H1 (cell line): ENCODE data around the gene WDR41. TPM values are rescaled to one million over a fixed set of nuclear protein-coding genes. Genes with fewer than 3 reads are reported as not detected.

ENCODE experiments used
- CTCF ChIA-PET: fragments of 300-600 bp; sonication (Branson Sonifier 250); formaldehyde crosslinking; loops from one replicate; lab custom pipeline; 2021; ENCODE audit not compliant: partially characterized antibody; lab: Charles Lee
- POLR2A ChIA-PET: fragments of 300-600 bp; sonication (Branson Sonifier 250); formaldehyde crosslinking; loops from one replicate; lab custom pipeline; 2021; ENCODE audit warnings: inconsistent platforms; ENCODE audit not compliant: partially characterized antibody; lab: Charles Lee
- DNase-seq, 2 experiments: peaks; one replicate each; pipeline versions ENCODE4 v3.0.0 to v3.0.0-alpha.2; 2010 to 2022; ENCODE audit warnings: low spot score in 2 of 2, low read depth in 1 of 2, mixed read lengths in 1 of 2
- FAIRE-seq: peaks from 2 replicates; lab custom pipeline; 2011; peaks lifted over from hg19 to GRCh38; lab: Jason Lieb, UNC
- H2AFZ ChIP-seq: 2 replicates; pipeline ENCODE4 v1.8.1; 2012; ENCODE audit warnings: low read length, inconsistent platforms
- H2AK5ac ChIP-seq: 2 replicates; pipeline ENCODE4 v1.6.1; 2013; ENCODE audit warnings: low read depth, low read length
- H2BK120ac ChIP-seq: replicated peaks from 2 replicates; pipeline ENCODE3; 2013; ENCODE audit warnings: low read depth, low read length, inconsistent platforms
- H2BK12ac ChIP-seq: 2 replicates; pipeline ENCODE4 v1.6.1; 2013; ENCODE audit warnings: low read depth, low read length
- H2BK15ac ChIP-seq: 2 replicates; pipeline ENCODE4 v1.6.1; 2013; ENCODE audit warnings: low read length
- H2BK20ac ChIP-seq: 2 replicates; pipeline ENCODE4 v1.6.1; 2013; ENCODE audit warnings: low read length
- H2BK5ac ChIP-seq: 2 replicates; pipeline ENCODE4 v1.6.1; 2013; ENCODE audit warnings: low read depth, low read length
- H3K14ac ChIP-seq: 2 replicates; pipeline ENCODE4 v1.6.1; 2013; ENCODE audit warnings: inconsistent platforms; ENCODE audit not compliant: insufficient read length
- H3K18ac ChIP-seq: 2 replicates; pipeline ENCODE4 v1.6.1; 2013; ENCODE audit warnings: low read length; ENCODE audit errors: extremely low read depth
- H3K23ac ChIP-seq: 2 replicates; pipeline ENCODE4 v1.6.1; 2013; ENCODE audit warnings: inconsistent platforms; ENCODE audit not compliant: insufficient read length
- H3K23me2 ChIP-seq: 2 replicates; pipeline ENCODE4 v1.6.1; 2013; ENCODE audit warnings: low read depth, low read length
- H3K27ac ChIP-seq: 2 replicates; pipeline ENCODE4 v1.6.1; 2011; ENCODE audit warnings: low read depth, low read length, inconsistent platforms
- H3K27me3 ChIP-seq, 4 experiments: replicated peaks in 1 of 4; 1 replicate in 1 of 4; 2 replicates in 3 of 4; pipeline versions ENCODE4 v1.6.1 to v1.8.1; 2011 to 2013; ENCODE audit warnings: low read length in 3 of 4, mild to moderate bottlenecking in 3 of 4, inconsistent platforms in 2 of 4, mixed read lengths in 2 of 4, moderate library complexity in 1 of 4; ENCODE audit not compliant: control insufficient read depth in 3 of 4, insufficient read depth in 3 of 4; ENCODE audit errors: extremely low read depth in 1 of 4
- H3K36me3 ChIP-seq, 4 experiments: 2 replicates each; pipeline versions ENCODE4 v1.6.1 to v1.8.1; 2011 to 2013; ENCODE audit warnings: mild to moderate bottlenecking in 4 of 4, low read length in 3 of 4, moderate library complexity in 2 of 4, control low read depth in 1 of 4, inconsistent platforms in 1 of 4; ENCODE audit not compliant: insufficient read depth in 4 of 4, control insufficient read depth in 2 of 4
- H3K4ac ChIP-seq: replicated peaks from 2 replicates; pipeline ENCODE3; 2013; ENCODE audit warnings: low read length, low read depth, mixed read lengths, inconsistent platforms; ENCODE audit not compliant: insufficient read length
- H3K4me1 ChIP-seq, 4 experiments: replicated peaks in 1 of 4; 1 replicate in 1 of 4; 2 replicates in 3 of 4; pipeline versions ENCODE4 v1.6.1 to v1.8.1; 2011 to 2013; ENCODE audit warnings: low read length in 3 of 4, inconsistent platforms in 2 of 4, mixed read lengths in 1 of 4; ENCODE audit not compliant: insufficient read depth in 4 of 4, control insufficient read depth in 3 of 4
- H3K4me2 ChIP-seq, 2 experiments: 2 replicates each; pipeline versions ENCODE4 v1.6.1 to v1.8.1; 2011 to 2013; ENCODE audit warnings: low read depth in 2 of 2, low read length in 2 of 2, control low read depth in 1 of 2, inconsistent platforms in 1 of 2, mild to moderate bottlenecking in 1 of 2; ENCODE audit not compliant: insufficient read depth in 1 of 2
- H3K4me3 ChIP-seq, 4 experiments: fragments of 200-600, 300-600 bp in 1 of 4; sonication (generic), shearing (Covaris generic), sonication (Bioruptor Twin) in 1 of 4; 2 replicates each; pipeline versions ENCODE4 v1.5.1 to v1.8.1; 2011 to 2016; ENCODE audit warnings: low read length in 4 of 4, low read depth in 3 of 4, control low read depth in 2 of 4, inconsistent platforms in 2 of 4, mild to moderate bottlenecking in 2 of 4, mixed read lengths in 1 of 4, moderate library complexity in 1 of 4; ENCODE audit not compliant: insufficient read depth in 2 of 4; ENCODE audit errors: extremely low read depth in 1 of 4
- H3K56ac ChIP-seq: replicated peaks from 2 replicates; pipeline ENCODE3; 2013; ENCODE audit warnings: low read depth, mild to moderate bottlenecking, mixed read lengths, low read length, inconsistent platforms; ENCODE audit not compliant: insufficient read length
- H3K79me1 ChIP-seq: 2 replicates; pipeline ENCODE4 v1.6.1; 2013; ENCODE audit warnings: low read depth, low read length, control low read depth
- H3K79me2 ChIP-seq, 2 experiments: 2 replicates each; pipeline versions ENCODE4 v1.6.1 to v1.8.1; 2012 to 2013; ENCODE audit warnings: low read length in 2 of 2, mild to moderate bottlenecking in 2 of 2, inconsistent platforms in 1 of 2; ENCODE audit not compliant: insufficient read depth in 2 of 2, control insufficient read depth in 1 of 2
- H3K9ac ChIP-seq, 4 experiments: replicated peaks in 1 of 4; 1 replicate in 1 of 4; 2 replicates in 3 of 4; pipeline versions ENCODE4 v1.6.1 to v1.8.1; 2011 to 2013; ENCODE audit warnings: low read depth in 3 of 4, low read length in 3 of 4, control low read depth in 2 of 4, mild to moderate bottlenecking in 2 of 4, moderate library complexity in 2 of 4, inconsistent platforms in 1 of 4; ENCODE audit errors: extremely low read depth in 1 of 4
- H3K9me3 ChIP-seq, 2 experiments: 2 replicates each; pipeline versions ENCODE4 v1.6.1 to v1.8.1; 2012 to 2013; ENCODE audit warnings: mild to moderate bottlenecking in 2 of 2, moderate library complexity in 2 of 2, control low read depth in 1 of 2, inconsistent platforms in 1 of 2, low read depth in 1 of 2, low read length in 1 of 2, mixed read lengths in 1 of 2; ENCODE audit not compliant: insufficient read depth in 2 of 2
- H4K20me1 ChIP-seq, 2 experiments: replicated peaks in 1 of 2; 2 replicates each; pipeline versions ENCODE3 to v1.8.1; 2011 to 2013; ENCODE audit warnings: inconsistent platforms in 2 of 2, low read length in 2 of 2, mild to moderate bottlenecking in 1 of 2; ENCODE audit not compliant: insufficient read depth in 2 of 2, control insufficient read depth in 1 of 2
- H4K5ac ChIP-seq: 2 replicates; pipeline ENCODE4 v1.6.1; 2013; ENCODE audit warnings: low read length, low read depth, mixed read lengths, inconsistent platforms; ENCODE audit not compliant: insufficient read length
- H4K8ac ChIP-seq: 2 replicates; pipeline ENCODE4 v1.8.0; 2013; ENCODE audit warnings: mild to moderate bottlenecking, moderate library complexity, low read length, inconsistent platforms; ENCODE audit not compliant: insufficient read depth; ENCODE audit errors: extremely low read depth
- H4K91ac ChIP-seq: replicated peaks from 2 replicates; pipeline ENCODE3; 2013; ENCODE audit warnings: low read length, mixed read lengths, inconsistent platforms; ENCODE audit not compliant: insufficient read length
- CBX5 ChIP-seq: fragments of 300-800, 300-1000 bp; sonication (generic); IDR thresholded peaks from 2 replicates; pipeline ENCODE4 v1.7.1; 2016; ENCODE audit warnings: antibody characterized with exemption, low read length, low read depth
- GABPA ChIP-seq: IDR thresholded peaks from 2 replicates; pipeline ENCODE4 v1.6.1; 2011; ENCODE audit warnings: mild to moderate bottlenecking, low read length, moderate library complexity, borderline replicate concordance; ENCODE audit not compliant: insufficient read depth
- POU5F1 ChIP-seq: IDR thresholded peaks from 2 replicates; pipeline ENCODE4 v1.6.1; 2011; ENCODE audit warnings: low read depth, mild to moderate bottlenecking, low read length, moderate library complexity
- RAD21 ChIP-seq, 2 experiments: IDR thresholded peaks in 1 of 2; conservative IDR thresholded peaks in 1 of 2; 2 replicates each; pipeline ENCODE4 v1.6.1; 2011; ENCODE audit warnings: low read depth in 2 of 2, low read length in 2 of 2, improper control_type of control experiment in 1 of 2, inconsistent platforms in 1 of 2, mild to moderate bottlenecking in 1 of 2, moderate library complexity in 1 of 2
- RFX5 ChIP-seq: IDR thresholded peaks from 2 replicates; pipeline ENCODE4 v1.6.1; 2011; ENCODE audit warnings: low read depth, low read length, improper control_type of control experiment, borderline replicate concordance
- SIX5 ChIP-seq: IDR thresholded peaks from 2 replicates; pipeline ENCODE4 v1.6.1; 2011; ENCODE audit warnings: mild to moderate bottlenecking, low read depth, low read length
- TCF12 ChIP-seq: IDR thresholded peaks from 2 replicates; pipeline ENCODE4 v1.6.1; 2011; ENCODE audit warnings: low read depth, mild to moderate bottlenecking, low read length
- ZNF274 ChIP-seq: IDR thresholded peaks from 2 replicates; pipeline ENCODE4 v1.7.0; 2012; ENCODE audit warnings: low read length, borderline replicate concordance; ENCODE audit errors: extremely low read depth
- WGBS, 2 experiments: shearing (Covaris generic) in 1 of 2; methylation state at CpG; one replicate each; pipeline versions ENCODE4 v1.1.6 to v1.1.7; 2013 to 2015; ENCODE audit warnings: low lambda C conversion rate in 2 of 2, mixed read lengths in 2 of 2, inconsistent platforms in 1 of 2, low coverage in 1 of 2, missing lambda C conversion rate in 1 of 2; ENCODE audit not compliant: insufficient replicate concordance in 2 of 2, insufficient coverage in 1 of 2, insufficient read length in 1 of 2; ENCODE audit errors: extremely low coverage in 1 of 2, missing lambda C conversion rate in 1 of 2; 5-methylcytosine and 5-hydroxymethylcytosine counted together
- polyA plus RNA-seq, 7 experiments: library from polyadenylated mRNA; depleted of rRNA in 3 of 7; stranded (reverse) in 5 of 7; unstranded in 2 of 7; fragments of >200 nt in 5 of 7; fragments of 200-250 nt in 2 of 7; gene quantifications; 1 replicate in 5 of 7; 2 replicates in 1 of 7; 4 replicates in 1 of 7; pipeline versions ENCODE4 v1.2.1 to v1.2.3, GENCODE V29; 2011 to 2013; ENCODE audit warnings: missing spikeins in 2 of 7, mixed read lengths in 2 of 7
- total RNA-seq: library from RNA; stranded (reverse); fragmentation: NEBNext Ultra II Directional; extraction: Animal tissue kit (Norgen Biotek cat#: 25700); gene quantifications from 2 replicates; pipeline ENCODE4 v1.2.1, GENCODE V29; 2021

WDR41 gene
- total and polyA plus RNA-seq, 2 of the 8 experiments (the other 6 are each of a cell fraction or from before 2014, with no cell fraction given): 16.4 to 44.9 TPM

- Histone ChIP-seq H2BK20ac (no peak overlapping the region), H2AK5ac (no peak overlapping the region), H3K9me3 (no peaks in the 10 kb centered on the region), H2BK5ac (no peak overlapping the region), H3K36me3 (no peaks in the 10 kb centered on the region), H2AFZ (no peak overlapping the region), H3K27me3 (no peaks in the 10 kb centered on the region), H3K79me1 (no peaks in the 10 kb centered on the region; the same call in 1 of the 2 replicates), H3K27ac (no peak overlapping the region), H4K5ac (no peak overlapping the region), H3K4me1 (peaks cover 0 to 4% (median 0%) of the 10 kb centered on the region in 4 experiments; a peak in 1 of 7 replicates), H3K4me3 (no peak overlapping the region), H3K23me2 (no peaks in the 10 kb centered on the region), H4K8ac (no peak overlapping the region), H3K4me2 (no peak overlapping the region), H4K91ac (no peak overlapping the region), H2BK15ac (no peak overlapping the region), H3K56ac (no peak overlapping the region), H3K79me2 (no peaks in the 10 kb centered on the region), H3K4ac (no peak overlapping the region), H3K18ac (no peak overlapping the region)
- CTCF ChIA-PET: no interaction called here
- FAIRE-seq: no peak
- WGBS, 2 experiments: 97% methylated on average over 2 of the region's 2 CpGs; no CpG with 5 or more reads in 1 of the 2 experiments
- POLR2A ChIA-PET: no interaction called here
- TF ChIP-seq RAD21 (IDR thresholded peaks at IDR 0.05 in 1 of 2, conservative IDR thresholded peaks at IDR 0.05 in 1 of 2; ENCODE audit: low read depth in 2 of 2, low read length in 2 of 2) (no peak), POU5F1 (no peak), GABPA (no peak), TCF12 (no peak), CBX5 (no peak), SIX5 (no peak), ZNF274 (no peak), RFX5 (no peak)
- TF ChIP-seq, all 59 proteins: peak for 0
- no peak overlapping the region for H3K23ac ChIP-seq
- no peaks in the 10 kb centered on the region for H4K20me1 ChIP-seq
- H2BK12ac ChIP-seq: no peak overlapping the region
- no peak overlapping the region for H3K9ac ChIP-seq
- H2BK120ac ChIP-seq: no peak overlapping the region
- no peak overlapping the region for H3K14ac ChIP-seq
- no peak for DNase-seq
Measured at GRCh38 chr5:77390795-77391194, 101.3 kb downstream of the WDR41 start.
